Nephron progenitor cell (in vitro differentiated cells): ENCODE data around the gene REXO1.

Experiments used
- DNase-seq: peaks from one replicate; pipeline ENCODE4 v3.0.0; 2021
- H3K27ac Mint-ChIP-seq: 2 replicates; pipeline ENCODE4 v1.8.0; 2021; ENCODE audit warnings: mild to moderate bottlenecking, moderate library complexity, mixed read lengths
- H3K27me3 Mint-ChIP-seq: 2 replicates; pipeline ENCODE4 v1.8.0; 2021; ENCODE audit warnings: mild to moderate bottlenecking, low read depth, mixed read lengths; ENCODE audit not compliant: poor library complexity
- H3K36me3 Mint-ChIP-seq: 2 replicates; pipeline ENCODE4 v1.8.0; 2021; ENCODE audit warnings: low read depth, mixed read lengths
- H3K4me1 Mint-ChIP-seq: 2 replicates; pipeline ENCODE4 v1.8.0; 2021; ENCODE audit warnings: mixed read lengths
- H3K4me3 Mint-ChIP-seq: 2 replicates; pipeline ENCODE4 v1.8.0; 2021; ENCODE audit warnings: mild to moderate bottlenecking, moderate library complexity, mixed read lengths
- H3K9me3 Mint-ChIP-seq: 2 replicates; pipeline ENCODE4 v1.8.0; 2021; ENCODE audit warnings: mild to moderate bottlenecking, moderate library complexity, mixed read lengths
- TF ChIP-seq, protein P1 (sequence below): fragments of 200-600 bp; sonication (generic); IDR thresholded peaks from 2 replicates; pipeline ENCODE4 v1.5.0; 2021; ENCODE audit warnings: antibody characterized with exemption

The REXO1 gene

GRCh38 chr19:1867349-1867724 lies 19.1 kb upstream of the REXO1 start:
- TF ChIP-seq, protein P1, sequence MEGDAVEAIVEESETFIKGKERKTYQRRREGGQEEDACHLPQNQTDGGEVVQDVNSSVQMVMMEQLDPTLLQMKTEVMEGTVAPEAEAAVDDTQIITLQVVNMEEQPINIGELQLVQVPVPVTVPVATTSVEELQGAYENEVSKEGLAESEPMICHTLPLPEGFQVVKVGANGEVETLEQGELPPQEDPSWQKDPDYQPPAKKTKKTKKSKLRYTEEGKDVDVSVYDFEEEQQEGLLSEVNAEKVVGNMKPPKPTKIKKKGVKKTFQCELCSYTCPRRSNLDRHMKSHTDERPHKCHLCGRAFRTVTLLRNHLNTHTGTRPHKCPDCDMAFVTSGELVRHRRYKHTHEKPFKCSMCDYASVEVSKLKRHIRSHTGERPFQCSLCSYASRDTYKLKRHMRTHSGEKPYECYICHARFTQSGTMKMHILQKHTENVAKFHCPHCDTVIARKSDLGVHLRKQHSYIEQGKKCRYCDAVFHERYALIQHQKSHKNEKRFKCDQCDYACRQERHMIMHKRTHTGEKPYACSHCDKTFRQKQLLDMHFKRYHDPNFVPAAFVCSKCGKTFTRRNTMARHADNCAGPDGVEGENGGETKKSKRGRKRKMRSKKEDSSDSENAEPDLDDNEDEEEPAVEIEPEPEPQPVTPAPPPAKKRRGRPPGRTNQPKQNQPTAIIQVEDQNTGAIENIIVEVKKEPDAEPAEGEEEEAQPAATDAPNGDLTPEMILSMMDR: no peak
- no peak for DNase-seq
- Mint-ChIP-seq H3K4me3 (no peak overlapping the region), H3K4me1 (no peaks in the 10 kb centered on the region), H3K36me3 (peaks cover 9% of the 10 kb centered on the region), H3K27me3 (peaks cover 6% of the 10 kb centered on the region), H3K9me3 (no peaks in the 10 kb centered on the region), H3K27ac (no peak overlapping the region)

- H3K36me3 Mint-ChIP-seq: peaks cover 9% of the 10 kb centered on the region
- H3K27me3 Mint-ChIP-seq: peaks cover 11% of the 10 kb centered on the region
- no peaks in the 10 kb centered on the region for H3K9me3 Mint-ChIP-seq
- no peak for DNase-seq
- H3K4me1 Mint-ChIP-seq: peaks cover 3% of the 10 kb centered on the region
- TF ChIP-seq, protein P1: no peak
- H3K27ac Mint-ChIP-seq: no peak overlapping the region
- H3K4me3 Mint-ChIP-seq: no peak overlapping the region
These were observed 18.5 kb upstream of the REXO1 start for GRCh38 chr19:1866693-1867348.

DNA sequence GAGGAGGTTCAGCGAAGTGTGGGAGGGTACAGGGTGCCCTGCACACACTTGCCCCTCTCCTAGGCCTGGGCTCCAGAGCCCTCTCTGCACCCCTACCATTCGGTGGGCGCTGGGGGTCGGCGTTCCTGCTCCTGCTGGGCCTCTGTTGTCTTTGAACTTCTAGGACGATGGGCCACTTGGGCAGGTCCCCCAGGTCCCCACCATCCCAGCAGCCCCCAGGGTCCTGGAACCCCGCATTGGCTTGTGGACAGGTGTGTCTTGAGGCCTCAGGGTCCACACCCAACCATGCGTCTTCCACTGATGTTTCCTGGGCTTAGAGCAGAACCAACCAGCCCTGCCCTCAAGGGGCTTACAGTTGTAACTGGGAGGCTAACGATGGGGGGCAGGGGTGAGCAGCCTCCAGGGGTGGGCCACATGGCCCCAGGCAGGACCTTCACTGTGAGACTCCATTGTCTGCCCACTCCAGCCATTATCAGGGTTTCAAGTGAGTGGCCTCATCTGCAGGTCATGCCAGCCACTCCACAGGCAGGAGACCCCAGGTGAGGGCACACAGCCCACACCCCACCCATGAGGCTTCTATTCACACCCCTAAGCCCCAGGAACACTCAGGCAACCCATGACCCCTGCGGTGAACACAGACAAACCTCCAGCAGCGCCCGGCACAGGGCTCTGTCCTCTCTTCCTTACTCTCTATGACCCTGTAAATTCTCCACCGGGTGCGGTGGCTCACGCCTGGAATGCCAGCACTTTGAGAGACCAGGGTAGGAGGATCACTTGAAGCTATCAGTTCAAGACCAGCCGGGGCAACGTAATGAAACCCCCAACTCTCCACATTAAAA lies 17.1 kb upstream of the REXO1 start:
- DNase-seq: no peak
- H3K4me1 Mint-ChIP-seq: peaks cover 11% of the 10 kb centered on the region
- peaks cover 25% of the 10 kb centered on the region for H3K27me3 Mint-ChIP-seq
- peak overlapping the region; percentile 52 for H3K4me3 Mint-ChIP-seq
- no peak overlapping the region for H3K27ac Mint-ChIP-seq
- H3K9me3 Mint-ChIP-seq: no peaks in the 10 kb centered on the region
- TF ChIP-seq, protein P1: no peak
- peaks cover 3% of the 10 kb centered on the region for H3K36me3 Mint-ChIP-seq

- peak overlapping the region; percentile 76 for H3K4me3 Mint-ChIP-seq
- no peaks in the 10 kb centered on the region for H3K36me3 Mint-ChIP-seq
- no peak overlapping the region for H3K27ac Mint-ChIP-seq
- H3K27me3 Mint-ChIP-seq: peaks cover 33% of the 10 kb centered on the region
- TF ChIP-seq, protein P1: peak; percentile 79
- H3K4me1 Mint-ChIP-seq: peaks cover 13% of the 10 kb centered on the region
- no peaks in the 10 kb centered on the region for H3K9me3 Mint-ChIP-seq
- DNase-seq: peak; percentile 88
These were observed 16.3 kb upstream of the REXO1 start for GRCh38 chr19:1864480-1865171.

DNA sequence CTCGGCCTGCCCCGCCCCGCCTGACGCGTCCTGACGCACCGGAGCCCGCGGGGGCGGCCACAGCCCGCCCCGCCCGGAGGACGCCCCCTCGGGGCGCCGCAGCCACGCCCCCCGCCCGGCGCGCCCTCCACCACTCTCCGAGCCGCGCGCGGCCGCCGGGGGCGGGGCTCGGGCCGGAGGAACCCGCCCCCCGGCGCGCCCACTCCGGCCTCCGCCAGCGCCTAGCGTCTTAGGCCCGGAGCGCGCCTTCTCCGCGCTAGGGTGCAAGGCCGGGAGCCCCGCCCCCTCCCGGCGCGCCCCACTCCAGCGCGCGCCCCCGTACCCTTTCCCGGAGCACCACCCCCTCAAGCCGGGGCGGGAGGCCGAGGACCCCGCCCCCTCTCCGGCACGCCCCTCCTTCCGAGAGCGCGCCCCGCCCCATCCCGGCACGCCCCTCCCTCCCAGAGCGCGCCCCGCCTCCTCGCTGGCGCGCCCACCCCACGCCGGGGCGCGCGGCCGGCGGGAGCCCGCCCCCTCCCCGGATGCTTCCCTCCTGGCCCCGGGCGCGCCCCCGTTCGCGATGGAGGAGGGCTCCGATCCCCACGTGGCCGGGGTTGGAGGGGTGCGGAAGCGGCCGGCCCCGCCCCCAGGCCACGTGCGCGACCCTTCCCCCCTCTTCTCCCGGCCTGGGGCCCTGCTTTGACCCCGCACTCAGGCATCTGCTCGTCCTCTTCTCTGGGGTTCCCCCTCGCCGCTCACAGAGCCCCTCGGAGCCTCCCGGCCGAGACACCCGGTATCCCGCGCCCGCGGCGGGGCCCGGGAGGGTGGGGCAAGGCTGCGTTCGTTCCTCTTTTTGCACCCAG lies 15.6 kb upstream of the REXO1 start:
- Mint-ChIP-seq H3K27ac (no peak overlapping the region), H3K36me3 (no peaks in the 10 kb centered on the region), H3K4me3 (peak overlapping the region; percentile 76), H3K9me3 (no peaks in the 10 kb centered on the region), H3K4me1 (peaks cover 20% of the 10 kb centered on the region), H3K27me3 (peaks cover 41% of the 10 kb centered on the region)
- DNase-seq: peak; percentile 94
- TF ChIP-seq, protein P1: no peak
